Measurements from ENCODE around the gene AVL9. TPM values are rescaled to one million over a fixed set of nuclear protein-coding genes. Genes with fewer than 3 reads are reported as not detected.

The AVL9 gene
- total and polyA plus RNA-seq, 2 of the 13 experiments (the other 11 are each of a cell fraction or from before 2014, with no cell fraction given): 29.9 to 48.0 TPM

DNA sequence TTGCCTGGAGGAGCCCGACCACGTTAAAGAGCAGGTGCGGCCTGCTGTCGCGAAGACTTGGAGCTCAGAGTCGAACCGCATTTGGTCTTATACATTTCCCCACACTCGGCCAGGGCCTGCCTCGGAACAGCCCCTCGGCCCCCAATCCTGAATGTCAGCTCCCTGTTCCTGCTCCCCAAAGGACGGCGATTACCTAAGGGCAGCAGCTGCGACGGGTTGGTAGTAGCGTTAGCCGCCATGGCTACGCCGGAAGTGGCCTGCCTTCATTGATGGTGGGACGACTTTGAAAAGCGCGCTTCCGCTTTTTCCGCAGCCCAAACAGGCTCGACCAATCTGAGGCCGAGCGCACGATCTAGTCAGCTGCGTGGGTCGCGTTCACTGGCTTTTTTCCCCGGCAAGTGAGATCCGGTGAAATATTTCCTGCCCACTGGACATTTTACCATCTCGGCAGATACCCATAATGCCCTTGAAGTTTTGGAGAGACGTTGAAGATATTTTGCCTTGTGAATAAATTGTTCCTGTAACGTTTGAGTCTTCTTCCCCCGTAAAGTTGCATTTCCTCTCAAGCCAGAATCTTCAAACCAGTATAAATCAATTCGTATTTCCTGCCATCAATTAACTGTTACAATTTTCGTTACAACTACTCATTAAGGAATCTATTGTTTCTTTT is 5.0 kb upstream of the AVL9 start, which contains the start of gene LSM5:
LSM5 (minus strand) TSS at position 254 of the 670 bp plus-strand sequence; CDS start at position 239, 15 bp downstream.
- Histone ChIP-seq H3K9me3 (ENCODE audit: low read length) (no peaks in the 10 kb centered on the region), H3K27ac (ENCODE audit: extremely low read length, insufficient read depth, low read length) (peak within 1 kb of the TSS; percentile 92), H2AFZ (ENCODE audit: low read length) (peak within 1 kb of the TSS; percentile 90), H3K36me3 (replicated peaks in 1 of 2; ENCODE audit: control insufficient read depth in 1 of 2, insufficient read depth in 2 of 2, low read length in 2 of 2) (peaks cover 3 to 20% of the 10 kb centered on the region in 2 experiments; a peak in 4 of 5 replicates), H3K79me2 (ENCODE audit: insufficient read depth, low read length) (peaks cover 24% of the 10 kb centered on the region), H3K4me3 (replicated peaks in 1 of 3; ENCODE audit: insufficient read depth in 1 of 3, low read depth in 2 of 3, low read length in 3 of 3) (peak within 1 kb of the TSS; percentile 91 to 98 (median 94)), H3K27me3 (ENCODE audit: control insufficient read depth in 1 of 2, insufficient read depth in 2 of 2, low read length in 2 of 2) (no peaks in the 10 kb centered on the region; a peak in 1 of 5 replicates), H3K4me1 (ENCODE audit: insufficient read depth, low read length) (peaks cover 23% of the 10 kb centered on the region), H4K20me1 (ENCODE audit: insufficient read depth, low read length) (no peaks in the 10 kb centered on the region), H3K9ac (ENCODE audit: insufficient read depth, low read depth, low read length) (peak within 1 kb of the TSS; percentile 94), H3K4me2 (ENCODE audit: low read depth, low read length) (peak within 1 kb of the TSS; percentile 75)
- intact Hi-C loops (cut with micrococcal nuclease; ENCODE audit: unreplicated experiment): loop anchor here (5.0 to 10.0 kb wide), 4 partner anchors 57 to 725 kb away; partner anchors contain the start of gene NT5C3A
- in situ Hi-C loops (cut with HindIII; ENCODE audit: extremely low pct_ligation_motif_present, low pct_unique_long_range_greater_than_20kb): no loop called here
- DNase-seq (ENCODE audit: low spot score) (peak; percentile 89), ATAC-seq (peak; percentile 92), FAIRE-seq (peak; percentile 73)
- POLR2A ChIA-PET: interaction anchor here (0.6 to 1.8 kb wide), 3 partner anchors 16 to 178 kb away, joined by 3 to 6 read pairs (median 4); no protein-coding TSS in a partner anchor
- CTCF ChIA-PET (ENCODE audit: low intra/inter-chr PET ratio, low total read pairs): no interaction called here
- BruUV-seq (replicated peaks): TSS peak; percentile 84
- 2% methylated on average over 23 of the region's 38 CpGs for WGBS (ENCODE audit: low lambda C conversion rate)
- peak; percentile 91 for TF ChIP-seq ZBTB40 (IDR thresholded peaks at IDR 0.05)
- TF ChIP-seq ZBTB40 (CRISPR knock-in tag; IDR thresholded peaks at IDR 0.05): peak; percentile 92
- TF ChIP-seq ZMYM4 (CRISPR knock-in tag; IDR thresholded peaks at IDR 0.05): peak; percentile 95
- TF ChIP-seq SIN3A (IDR thresholded peaks at IDR 0.05; ENCODE audit: borderline replicate concordance, low read depth, low read length): peak; percentile 99
- TF ChIP-seq ZNF557 (CRISPR knock-in tag; IDR thresholded peaks at IDR 0.05): peak; percentile 89
- peak; percentile 35; the same call in 1 of the 2 replicates for TF ChIP-seq SP5 (CRISPR knock-in tag; IDR thresholded peaks at IDR 0.05; ENCODE audit: borderline replicate concordance, low read depth)
- TF ChIP-seq, protein P1, sequence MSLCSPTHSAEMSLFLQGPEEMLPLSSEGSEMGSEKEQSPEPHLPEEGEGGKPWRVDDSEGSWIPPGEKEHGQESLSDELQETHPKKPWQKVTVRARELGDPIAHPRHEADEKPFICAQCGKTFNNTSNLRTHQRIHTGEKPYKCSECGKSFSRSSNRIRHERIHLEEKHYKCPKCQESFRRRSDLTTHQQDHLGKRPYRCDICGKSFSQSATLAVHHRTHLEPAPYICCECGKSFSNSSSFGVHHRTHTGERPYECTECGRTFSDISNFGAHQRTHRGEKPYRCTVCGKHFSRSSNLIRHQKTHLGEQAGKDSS (CRISPR knock-in tag; IDR thresholded peaks at IDR 0.05; ENCODE audit: borderline replicate concordance, low read depth): peak; percentile 90
- TF ChIP-seq, protein P2, sequence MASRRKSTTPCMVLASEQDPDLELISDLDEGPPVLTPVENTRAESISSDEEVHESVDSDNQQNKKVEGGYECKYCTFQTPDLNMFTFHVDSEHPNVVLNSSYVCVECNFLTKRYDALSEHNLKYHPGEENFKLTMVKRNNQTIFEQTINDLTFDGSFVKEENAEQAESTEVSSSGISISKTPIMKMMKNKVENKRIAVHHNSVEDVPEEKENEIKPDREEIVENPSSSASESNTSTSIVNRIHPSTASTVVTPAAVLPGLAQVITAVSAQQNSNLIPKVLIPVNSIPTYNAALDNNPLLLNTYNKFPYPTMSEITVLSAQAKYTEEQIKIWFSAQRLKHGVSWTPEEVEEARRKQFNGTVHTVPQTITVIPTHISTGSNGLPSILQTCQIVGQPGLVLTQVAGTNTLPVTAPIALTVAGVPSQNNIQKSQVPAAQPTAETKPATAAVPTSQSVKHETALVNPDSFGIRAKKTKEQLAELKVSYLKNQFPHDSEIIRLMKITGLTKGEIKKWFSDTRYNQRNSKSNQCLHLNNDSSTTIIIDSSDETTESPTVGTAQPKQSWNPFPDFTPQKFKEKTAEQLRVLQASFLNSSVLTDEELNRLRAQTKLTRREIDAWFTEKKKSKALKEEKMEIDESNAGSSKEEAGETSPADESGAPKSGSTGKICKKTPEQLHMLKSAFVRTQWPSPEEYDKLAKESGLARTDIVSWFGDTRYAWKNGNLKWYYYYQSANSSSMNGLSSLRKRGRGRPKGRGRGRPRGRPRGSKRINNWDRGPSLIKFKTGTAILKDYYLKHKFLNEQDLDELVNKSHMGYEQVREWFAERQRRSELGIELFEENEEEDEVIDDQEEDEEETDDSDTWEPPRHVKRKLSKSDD (CRISPR knock-in tag; IDR thresholded peaks at IDR 0.05; ENCODE audit: low read depth): peak; percentile 73
- peak; percentile 80; the same call in 1 of the 2 replicates for TF ChIP-seq MEF2D (CRISPR knock-in tag; IDR thresholded peaks at IDR 0.05)
- TF ChIP-seq SCMH1 (CRISPR knock-in tag; IDR thresholded peaks at IDR 0.05; ENCODE audit: borderline replicate concordance): no peak
- peak; percentile 63 for TF ChIP-seq AGO2 (optimal IDR thresholded peaks at IDR 0.05; ENCODE audit: low read depth, low read length)

All from HepG2 (cell line).